Adipose tissue (tissue), 3 donors: ENCODE results near the gene HMGN4. TPM values are rescaled to one million over a fixed set of nuclear protein-coding genes. Genes with fewer than 3 reads are reported as not detected.
"Not testable (repeated sequence)": the region's sequence is repeated elsewhere in the genome, so short reads cannot be mapped to it uniquely, and the experiment has no call there.

Source experiments
- H3K27ac ChIP-seq: one replicate; pipeline ENCODE4 v1.5.1; 2013; ENCODE audit warnings: low read depth, low read length
- WGBS, 3 donors: extraction: QIAGEN DNeasy Blood & Tissue Kit; methylation state at CpG; one replicate each; pipeline ENCODE4 v1.1.7; 2013; 5-methylcytosine and 5-hydroxymethylcytosine counted together
- polyA plus RNA-seq, 3 donors: library from polyadenylated mRNA; stranded (reverse); fragments of 200-250 nt; gene quantifications; one replicate each; pipeline ENCODE4 v1.2.3, GENCODE V29; 2013
- donor health status: healthy with polysubstance abuse.
- donor health status: Bipolar disorder and iron deficiency.
- donor health status: healthy.

The HMGN4 gene
- 10 to 100 TPM; 21.4 to 49.5 (median 38.5) TPM for polyA plus RNA-seq

DNA sequence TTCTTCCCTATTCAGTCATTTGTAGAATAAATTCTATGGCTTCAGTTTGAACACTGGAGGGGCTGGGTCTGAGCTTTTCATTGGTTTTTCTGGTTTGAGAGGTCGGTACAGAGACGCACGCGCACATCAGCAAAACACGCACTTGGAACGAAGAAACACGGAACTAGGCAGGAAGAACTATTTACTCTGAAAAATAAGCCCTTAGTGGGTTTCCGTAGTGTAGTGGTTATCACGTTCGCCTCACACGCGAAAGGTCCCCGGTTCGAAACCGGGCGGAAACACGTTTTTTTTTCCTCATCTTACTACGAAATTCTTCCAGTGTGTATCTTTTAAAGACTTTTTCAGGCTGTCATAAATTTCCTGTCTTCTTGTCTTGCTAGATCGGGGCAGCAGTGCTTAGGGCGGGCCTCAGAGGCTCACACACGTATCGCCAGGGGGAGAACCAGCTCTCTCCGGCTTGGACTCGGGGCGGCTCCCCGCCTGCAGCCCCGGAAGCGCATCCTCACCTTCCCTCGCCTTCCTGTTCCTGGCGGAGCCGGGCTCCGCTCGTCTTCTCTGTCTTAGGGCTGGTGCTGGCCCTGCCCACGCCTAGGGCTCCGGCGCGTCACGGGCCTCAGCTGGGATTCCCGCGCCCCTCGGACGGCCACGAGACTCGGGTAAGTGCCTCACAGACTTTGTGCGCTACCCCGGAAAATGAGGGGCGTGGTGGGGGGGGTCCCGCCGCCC is at the start of gene HMGN4:
Gene HMGN4, plus strand, starts transcription at position 521 of the 726 bp plus-strand sequence. CDS start 6,841 bp downstream, outside the sequence.
- H3K27ac ChIP-seq, result peak within 1 kb of the TSS; percentile 61
- WGBS, 3 donors, result 0 to 1% (median 0%) methylated on average over 49 of the region's 49 CpGs

DNA sequence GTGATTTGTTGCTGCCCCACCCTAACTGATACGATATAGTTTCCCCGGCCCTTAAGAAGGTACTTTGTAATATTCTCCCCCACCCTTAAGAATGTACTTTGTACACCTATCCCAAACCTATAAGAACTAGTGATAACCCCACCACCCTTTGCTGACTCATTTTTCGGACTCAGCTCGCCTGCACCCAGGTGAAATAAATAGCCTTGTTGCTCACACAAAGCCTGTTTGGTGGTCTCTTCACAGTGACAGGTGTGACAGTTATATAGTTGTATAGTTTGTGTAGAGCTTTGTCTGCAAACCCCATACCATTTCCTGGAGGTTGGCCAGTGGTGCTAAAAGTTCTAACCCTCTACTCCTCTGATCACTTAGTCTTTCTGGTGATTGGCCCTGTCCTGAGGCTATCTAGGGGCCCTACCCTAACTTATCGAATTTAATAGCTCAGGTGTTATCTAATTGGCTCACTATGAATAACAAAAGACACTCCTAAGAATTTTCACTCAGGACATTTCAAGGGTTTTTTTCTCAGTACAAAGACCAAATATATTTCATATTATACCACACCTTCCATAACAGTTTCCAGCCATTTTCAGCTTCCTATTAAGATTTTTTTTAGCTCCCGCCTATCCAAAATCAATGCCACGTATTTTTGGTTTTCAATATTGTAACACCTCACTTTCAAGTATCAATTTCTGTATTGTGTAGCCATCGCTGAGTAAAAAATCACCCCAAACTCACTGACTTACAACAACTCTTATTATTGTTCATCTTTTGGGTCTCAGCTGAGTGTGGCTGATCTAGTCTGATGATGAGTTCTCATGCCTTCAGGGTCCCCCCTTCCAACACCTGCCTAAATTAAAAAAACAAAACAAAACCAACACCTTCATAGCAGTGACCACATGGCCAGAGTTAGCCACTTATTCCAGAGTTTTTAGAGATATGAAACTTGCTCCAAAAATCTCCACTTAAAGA is 47.9 kb upstream of the HMGN4 start:
- no peak overlapping the region for H3K27ac ChIP-seq
- 82 to 89% (median 84%) methylated on average over 8 of the region's 8 CpGs for WGBS, 3 donors

DNA sequence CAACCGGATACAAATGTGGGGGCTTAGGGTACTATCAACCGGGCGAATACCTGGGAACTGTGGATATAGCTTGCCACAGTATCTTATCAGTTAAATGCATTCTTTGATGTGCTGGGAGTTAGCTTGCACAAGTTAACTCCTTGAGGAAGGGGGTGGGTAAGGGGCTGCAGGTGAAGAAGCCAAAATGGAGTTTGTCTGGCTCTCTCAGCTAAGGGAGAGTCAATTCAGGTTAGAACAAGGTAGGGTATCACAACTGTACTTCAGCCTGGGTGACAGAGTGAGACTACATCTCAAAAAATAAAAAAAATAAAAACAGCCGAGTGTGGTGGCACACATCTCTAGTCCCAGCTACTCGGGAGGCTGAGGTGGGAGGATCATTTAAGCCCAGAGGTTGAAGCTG is 46.6 kb upstream of the HMGN4 start:
- no peak overlapping the region for H3K27ac ChIP-seq
- 73 to 83% (median 80%) methylated on average over 5 of the region's 5 CpGs for WGBS, 3 donors

DNA sequence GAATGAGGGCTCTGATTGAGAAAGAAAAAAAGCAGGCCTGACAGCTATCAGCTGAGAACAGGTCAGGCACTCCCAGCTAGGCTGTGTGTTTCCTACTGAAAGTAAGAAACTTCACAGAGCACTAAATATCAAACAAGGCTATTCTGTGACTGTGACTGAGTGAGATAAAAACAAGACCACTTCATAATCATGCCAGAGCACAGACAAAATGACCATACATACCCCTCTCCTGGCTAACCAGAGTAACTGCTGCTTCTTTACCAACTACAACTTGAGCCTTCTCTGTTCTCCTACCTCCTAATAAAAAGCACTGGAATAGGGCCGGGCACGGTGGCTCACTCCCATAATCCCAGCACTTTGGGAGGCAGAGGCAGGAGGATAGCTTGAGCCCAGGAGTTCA is 44.9 kb upstream of the HMGN4 start:
- H3K27ac ChIP-seq, result no peak overlapping the region
- WGBS, 3 donors, result 86 to 93% (median 88%) methylated on average over 2 of the region's 2 CpGs

DNA sequence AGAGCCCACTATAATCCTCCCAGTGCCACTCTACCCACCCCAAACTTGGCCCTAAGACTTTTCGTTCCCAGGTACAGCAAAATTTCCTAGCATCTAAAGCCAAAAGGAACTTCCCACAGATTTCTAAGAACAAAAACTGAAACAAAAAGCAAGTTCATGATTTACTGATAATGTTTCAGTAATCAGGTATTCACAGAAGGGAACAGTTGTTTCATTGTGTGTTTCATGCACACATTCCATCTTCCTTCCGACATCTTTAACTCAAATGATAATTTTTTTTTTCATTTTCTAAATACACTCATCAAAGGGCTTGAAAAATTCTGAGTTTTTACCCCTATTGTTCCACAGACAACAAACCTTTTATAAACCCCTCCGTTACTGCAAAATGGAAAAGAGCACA is 44.0 kb upstream of the HMGN4 start:
- WGBS, 3 donors, result 72 to 86% (median 86%) methylated on average over 3 of the region's 3 CpGs
- no peak overlapping the region for H3K27ac ChIP-seq

DNA sequence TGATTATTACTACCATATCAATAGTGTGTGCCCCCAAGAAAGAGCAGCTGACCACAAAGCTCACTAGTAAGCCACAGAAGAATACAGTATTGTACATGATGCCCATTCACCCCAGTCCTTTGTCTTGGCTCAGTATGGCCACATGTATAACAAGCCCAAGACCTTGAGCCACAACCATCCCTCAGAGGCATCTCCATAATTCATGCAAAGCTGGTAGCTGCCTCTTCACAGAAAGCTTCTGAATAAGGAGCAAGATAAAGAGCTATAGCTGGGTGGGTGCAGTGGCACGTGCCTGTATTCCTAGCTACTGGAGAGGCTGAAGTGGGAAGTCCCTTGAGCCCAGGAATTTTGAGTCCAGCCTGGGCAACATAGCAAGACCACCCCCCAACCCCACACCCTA is 42.9 kb upstream of the HMGN4 start:
- WGBS, 3 donors, result 64 to 80% (median 69%) methylated on average over 1 of the region's 1 CpG
- H3K27ac ChIP-seq, result no peak overlapping the region

DNA sequence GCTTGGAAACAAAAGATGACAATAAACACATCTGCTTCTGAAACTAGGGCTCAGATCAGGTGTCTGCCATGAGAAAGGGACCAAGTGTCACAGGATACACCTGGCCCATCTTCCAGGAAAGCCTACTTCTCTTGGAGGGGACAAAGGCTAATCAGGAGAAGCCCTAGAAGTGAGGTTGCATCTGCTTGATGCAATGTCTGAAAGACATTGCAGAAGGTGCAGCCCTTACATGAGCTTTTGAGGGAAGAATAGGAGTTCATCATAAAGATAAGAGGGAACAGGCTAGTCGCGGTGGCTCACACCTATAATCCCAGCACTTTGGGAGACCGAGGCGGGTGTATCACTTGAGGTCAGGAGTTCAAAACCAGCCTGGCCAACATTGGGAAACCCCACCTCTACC is 40.6 kb upstream of the HMGN4 start:
- H3K27ac ChIP-seq, result no peak overlapping the region
- 77 to 96% (median 79%) methylated on average over 4 of the region's 4 CpGs for WGBS, 3 donors

DNA sequence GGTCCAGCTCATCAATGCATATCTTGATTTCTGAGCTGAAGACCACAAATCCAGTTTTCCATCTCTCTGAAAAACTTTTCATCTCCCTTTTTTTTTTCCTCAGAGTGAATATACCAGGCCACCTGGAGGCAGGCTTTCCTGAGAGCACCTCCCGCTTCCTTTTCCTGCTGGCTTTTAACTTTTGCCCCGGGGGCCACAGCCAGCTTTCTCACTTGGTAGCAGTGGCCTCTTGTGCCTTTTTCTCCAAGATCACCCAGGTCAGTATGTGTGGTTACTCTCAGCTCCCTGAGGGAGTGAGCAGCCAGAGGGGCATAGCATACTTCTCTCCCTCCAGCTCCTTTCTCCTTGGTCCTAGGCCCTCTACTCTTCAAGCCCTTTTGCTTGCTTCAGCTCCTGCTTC is 38.1 kb upstream of the HMGN4 start, which contains the start of gene BTN1A1:
Gene BTN1A1, plus strand, starts transcription at position 202 of the 400 bp plus-strand sequence. CDS start 984 bp downstream, outside the sequence.
- WGBS, 3 donors, result 53 to 69% (median 67%) methylated on average over 2 of the region's 2 CpGs
- no peak within 1 kb of the TSS for H3K27ac ChIP-seq

DNA sequence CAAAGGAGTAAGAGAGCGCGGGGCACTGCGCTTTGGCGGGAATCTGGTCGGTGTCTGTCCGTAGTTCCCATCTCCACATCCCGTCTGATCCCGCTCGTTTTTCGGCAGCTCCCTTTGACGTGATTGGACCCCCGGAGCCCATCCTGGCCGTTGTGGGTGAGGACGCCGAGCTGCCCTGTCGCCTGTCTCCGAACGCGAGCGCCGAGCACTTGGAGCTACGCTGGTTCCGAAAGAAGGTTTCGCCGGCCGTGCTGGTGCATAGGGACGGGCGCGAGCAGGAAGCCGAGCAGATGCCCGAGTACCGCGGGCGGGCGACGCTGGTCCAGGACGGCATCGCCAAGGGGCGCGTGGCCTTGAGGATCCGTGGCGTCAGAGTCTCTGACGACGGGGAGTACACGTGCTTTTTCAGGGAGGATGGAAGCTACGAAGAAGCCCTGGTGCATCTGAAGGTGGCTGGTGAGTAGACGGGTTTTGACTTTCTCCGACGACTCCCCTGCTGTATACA is 36.6 kb upstream of the HMGN4 start:
- WGBS, 3 donors, result 5 to 10% (median 7%) methylated on average over 49 of the region's 49 CpGs
- no peak overlapping the region for H3K27ac ChIP-seq

DNA sequence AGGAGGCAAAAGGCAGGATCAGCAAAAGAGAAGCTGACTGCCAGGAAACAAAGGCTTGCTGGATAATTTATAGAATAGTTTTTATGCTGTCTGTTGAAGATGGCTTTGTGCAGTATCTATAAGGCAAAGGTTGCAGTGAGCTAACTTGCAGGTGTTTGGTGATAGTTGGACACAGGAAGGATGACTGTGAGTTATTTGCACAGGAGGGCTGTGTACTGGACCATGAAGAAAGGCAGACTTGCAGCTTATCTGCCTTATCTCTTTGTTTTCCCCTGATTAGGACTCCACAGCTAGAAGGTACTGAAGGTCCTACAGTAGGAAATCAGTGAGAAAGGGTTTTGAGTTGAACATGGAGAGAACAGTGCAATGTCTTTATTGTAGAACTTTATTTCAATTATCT is 36.0 kb upstream of the HMGN4 start:
- no peak overlapping the region for H3K27ac ChIP-seq

DNA sequence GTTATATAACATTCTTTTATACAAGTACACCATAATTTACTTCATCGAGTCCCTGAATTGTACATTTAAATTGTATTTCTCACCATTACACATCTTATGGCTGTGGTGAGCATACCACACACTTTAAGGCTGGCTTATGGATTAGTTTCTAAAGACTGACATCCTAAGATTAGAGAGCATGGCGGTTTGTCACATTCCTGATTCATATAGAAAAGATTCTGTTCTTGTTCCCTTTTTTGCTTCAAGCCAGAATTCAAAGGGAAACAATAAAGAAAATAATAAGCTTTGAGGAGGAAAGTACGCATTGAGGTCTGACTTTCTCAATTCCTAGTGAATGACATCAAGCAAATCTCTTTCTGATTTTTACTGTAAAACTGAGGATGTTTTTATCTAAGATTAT is 35.5 kb upstream of the HMGN4 start:
- no peak overlapping the region for H3K27ac ChIP-seq
- WGBS, 3 donors, result 81 to 92% (median 86%) methylated on average over 3 of the region's 3 CpGs

DNA sequence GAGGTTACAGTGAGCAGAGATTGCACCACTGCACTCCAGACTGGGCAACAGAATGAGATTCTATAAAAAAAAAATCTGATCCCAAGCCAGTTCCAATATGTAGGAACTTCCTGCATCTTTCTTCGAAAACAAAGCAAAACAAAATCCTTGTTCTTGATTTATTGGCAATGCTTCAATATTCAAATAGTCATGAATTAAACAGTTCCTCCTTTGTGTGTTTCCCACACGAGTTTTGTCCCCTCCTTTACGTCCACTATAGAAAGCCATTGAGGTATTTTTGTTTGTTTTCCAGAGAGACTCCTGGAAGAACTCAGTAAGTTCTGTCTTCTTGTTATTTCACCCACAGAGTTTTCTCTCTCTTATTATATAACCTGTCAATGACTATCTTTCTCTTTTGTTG is 30.5 kb upstream of the HMGN4 start:
- 57 to 62% (median 60%) methylated on average over 3 of the region's 3 CpGs for WGBS, 3 donors
- no peak overlapping the region for H3K27ac ChIP-seq

DNA sequence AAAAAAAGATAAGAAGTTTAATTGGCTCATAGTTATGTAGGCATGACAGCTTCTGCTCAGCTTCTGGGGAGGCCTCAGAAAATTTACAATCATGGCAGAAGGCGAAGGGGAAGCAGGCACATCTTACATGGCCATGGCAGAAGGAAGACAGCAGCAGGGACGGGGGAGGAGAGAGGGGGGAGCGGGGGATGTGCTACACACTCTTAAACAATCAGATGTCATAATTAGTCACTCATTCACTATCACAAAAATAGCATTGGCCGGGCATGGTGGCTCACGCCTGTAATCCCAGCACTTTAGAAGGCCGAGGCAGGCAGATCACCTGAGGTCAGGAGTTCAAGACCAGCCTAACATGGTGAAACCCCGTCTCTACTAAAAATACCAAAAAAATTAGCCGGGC is 27.1 kb upstream of the HMGN4 start:
- WGBS, 3 donors, result 84 to 89% (median 86%) methylated on average over 8 of the region's 8 CpGs
- H3K27ac ChIP-seq, result not testable (repeated sequence)

DNA sequence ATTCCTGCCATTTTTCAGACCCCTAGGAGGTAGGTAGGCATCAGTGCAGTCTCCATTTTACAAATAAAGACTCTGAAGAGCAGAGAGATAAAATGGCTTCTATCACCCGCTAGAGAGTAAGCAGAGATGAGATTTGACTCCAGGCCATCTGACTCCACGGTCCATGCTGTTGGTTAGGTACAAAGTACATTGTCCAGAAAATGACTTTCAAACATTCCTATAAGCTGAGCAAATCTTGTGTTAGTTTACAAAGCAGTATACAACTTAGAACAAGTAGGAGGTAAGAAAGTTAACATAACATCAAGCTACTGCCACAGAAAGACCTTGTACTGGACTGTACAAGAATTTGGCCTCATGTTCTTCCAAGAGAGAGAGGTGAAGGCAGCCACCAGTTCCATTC is 23.2 kb upstream of the HMGN4 start:
- WGBS, 3 donors, result 67 to 89% (median 84%) methylated on average over 2 of the region's 2 CpGs
- H3K27ac ChIP-seq, result no peak overlapping the region

DNA sequence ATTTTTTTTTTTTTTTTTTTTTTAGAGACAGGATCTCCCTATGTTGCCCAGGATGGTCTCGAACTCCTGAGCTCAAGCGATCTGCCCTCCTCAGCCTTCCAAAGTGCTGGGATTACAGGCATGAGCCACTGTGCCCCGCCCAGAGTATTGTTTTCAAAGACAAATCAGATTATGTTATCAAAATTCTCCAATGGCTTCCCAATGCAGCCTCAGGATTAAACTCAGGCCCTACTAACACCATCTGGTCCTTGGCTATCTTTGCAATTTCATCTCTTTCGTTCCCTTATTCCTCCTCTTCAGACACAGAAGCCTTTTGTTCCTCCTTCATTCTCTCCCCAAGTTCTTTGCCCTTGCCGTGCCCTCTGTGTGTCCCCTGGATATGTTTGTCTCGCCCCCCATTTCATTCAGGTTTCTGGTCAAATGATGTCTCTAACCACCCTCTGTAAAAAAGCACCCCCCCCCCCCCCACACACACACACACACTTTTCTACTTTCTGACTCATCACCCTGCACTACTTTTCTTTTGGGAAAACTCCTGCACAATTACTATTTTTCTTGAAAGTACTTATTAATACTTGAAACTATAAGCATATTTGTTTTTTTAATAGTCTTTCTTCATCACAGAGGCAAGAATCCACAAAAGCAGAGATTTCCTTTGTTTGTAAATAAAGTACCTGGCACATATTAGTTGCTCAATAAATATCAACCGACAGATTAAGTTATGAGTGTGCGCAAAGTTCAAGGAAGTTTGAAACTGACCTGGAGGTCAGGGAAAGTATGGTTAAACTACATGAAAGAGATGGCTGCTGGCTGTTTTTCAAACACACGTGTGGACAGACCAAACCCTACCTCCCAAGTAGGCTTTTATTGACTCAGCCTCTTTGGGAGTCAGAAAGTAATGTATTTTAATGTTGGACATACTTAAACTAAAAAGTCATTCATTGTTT is 21.4 kb upstream of the HMGN4 start:
- WGBS, 3 donors, result 74 to 87% (median 84%) methylated on average over 9 of the region's 9 CpGs
- H3K27ac ChIP-seq, result no peak overlapping the region

DNA sequence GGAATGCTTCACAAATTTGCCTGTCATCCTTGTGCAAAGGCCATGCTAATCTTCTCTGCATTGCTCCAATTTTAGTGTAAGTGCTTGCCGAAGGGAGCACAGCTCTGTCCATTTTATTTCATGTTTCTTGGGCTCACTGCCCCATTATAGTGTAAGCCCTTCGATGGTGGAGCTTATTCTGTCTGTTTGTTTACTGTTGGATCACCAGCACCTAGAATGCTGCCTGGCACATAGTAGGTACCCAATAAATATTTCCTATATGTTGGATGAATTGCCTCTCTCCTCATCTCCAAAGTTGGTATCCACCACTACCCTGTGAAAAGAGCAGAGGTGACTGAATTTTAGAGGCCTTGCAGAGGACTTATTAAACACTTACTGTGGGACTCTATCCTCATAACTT is 18.8 kb upstream of the HMGN4 start:
- no peak overlapping the region for H3K27ac ChIP-seq

DNA sequence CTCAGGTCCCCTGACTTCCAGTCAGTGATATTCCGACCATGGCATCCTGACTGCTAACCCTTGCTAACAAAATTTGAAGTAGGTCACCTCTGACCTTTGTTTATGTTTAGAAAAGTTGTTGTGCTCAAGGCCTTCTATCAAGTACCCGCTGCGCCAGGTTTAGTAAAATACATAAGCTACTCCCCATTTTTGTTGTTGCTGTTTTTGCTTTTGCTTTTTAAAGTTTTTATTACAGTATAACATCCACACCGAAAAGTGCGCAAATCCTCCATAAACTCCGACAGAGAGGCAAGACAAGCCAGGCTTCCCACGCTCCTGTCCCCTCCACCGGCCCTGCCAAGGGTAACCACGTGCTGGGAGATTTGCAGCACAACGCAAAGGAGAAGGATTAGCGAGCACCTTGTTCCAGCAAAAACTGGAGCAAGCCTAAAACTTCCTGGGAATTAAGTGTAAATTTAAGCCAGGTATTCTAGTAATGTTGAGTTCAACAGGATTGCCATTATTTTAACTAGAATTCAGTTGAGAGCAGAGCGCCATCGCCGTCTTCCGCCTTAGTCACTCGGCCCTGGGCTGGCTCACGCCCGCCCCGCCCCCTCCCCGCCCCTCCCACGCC is 17.8 kb upstream of the HMGN4 start:
- H3K27ac ChIP-seq, result no peak overlapping the region
- WGBS, 3 donors, result 17% methylated on average over 17 to 20 of the region's 21 CpGs

More for the DNA sequence above, 18.8 kb upstream of the HMGN4 start:
- WGBS, 3 donors, result 95 to 100% (median 95%) methylated on average over 2 of the region's 2 CpGs
